ENCODE measurements around the gene ASAP3. TPM values are rescaled to one million over a fixed set of nuclear protein-coding genes. Genes with fewer than 3 reads are reported as not detected.
"Not testable (repeated sequence)": the region's sequence is repeated elsewhere in the genome, so short reads cannot be mapped to it uniquely, and the experiment has no call there.

ASAP3 gene
- total and polyA plus RNA-seq, 10 donors, result 2.9 to 13.8 (median 9.0) TPM

DNA sequence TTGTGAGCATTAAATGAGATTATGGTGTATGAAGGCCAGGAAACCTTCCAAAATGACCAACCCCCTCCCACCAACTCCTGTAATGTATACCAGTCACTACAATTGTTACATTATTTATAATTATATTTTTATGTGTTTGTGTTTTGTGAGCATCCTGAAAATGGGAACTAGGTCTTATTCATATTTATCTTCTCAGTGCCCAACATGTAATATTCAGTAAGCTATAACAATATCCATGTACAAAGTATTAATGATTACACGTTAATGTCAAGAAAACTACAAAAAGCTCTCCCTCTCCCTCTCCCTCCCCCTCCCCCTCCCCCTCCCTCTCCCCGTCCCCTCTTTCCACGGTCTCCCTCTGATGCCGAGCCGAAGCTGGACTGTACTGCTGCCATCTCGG is 19.0 kb upstream of the ASAP3 start:
- Histone ChIP-seq H3K36me3 (peaks cover 0 to 18% (median 0%) of the 10 kb centered on the region in 6 donors), H3K4me1 (peaks cover 0 to 4% (median 0%) of the 10 kb centered on the region in 6 donors), H3K4me3 (no peak overlapping the region), H3K27ac (no peak overlapping the region), H3K27me3 (replicated peaks in 1 of 7) (no peaks in the 10 kb centered on the region), H3K9me3 (no peaks in the 10 kb centered on the region)
- WGBS, 5 donors, result 72 to 92% (median 85%) methylated on average over 1 to 6 of the region's 6 CpGs
- TF ChIP-seq CTCF (IDR thresholded peaks at IDR 0.05 in 8 of 11, conservative IDR thresholded peaks at IDR 0.05 in 3 of 11) (no peak), POLR2A (IDR thresholded peaks at IDR 0.05) (no peak), POLR2AphosphoS5 (IDR thresholded peaks at IDR 0.05) (no peak)
- intact Hi-C loops (cut with DNase I; ENCODE audit: low total_unique reads), result no loop called here
- no peak for DNase-seq

GRCh38 chr1:23500466-23500865 is 16.5 kb upstream of the ASAP3 start:
- DNase-seq, result no peak
- no peak overlapping the region for H3K27ac ChIP-seq
- 30 to 55% (median 43%) methylated on average over 2 of the region's 2 CpGs for WGBS, 5 donors
- no peak overlapping the region for H3K4me3 ChIP-seq
- no peaks in the 10 kb centered on the region for H3K9me3 ChIP-seq
- H3K27me3 ChIP-seq (replicated peaks in 1 of 7), result no peaks in the 10 kb centered on the region
- H3K36me3 ChIP-seq, result no peaks in the 10 kb centered on the region
- H3K4me1 ChIP-seq, result peaks cover 0 to 15% (median 9%) of the 10 kb centered on the region in 6 donors
- TF ChIP-seq POLR2A (IDR thresholded peaks at IDR 0.05) (no peak), POLR2AphosphoS5 (IDR thresholded peaks at IDR 0.05) (no peak), CTCF (IDR thresholded peaks at IDR 0.05 in 8 of 11, conservative IDR thresholded peaks at IDR 0.05 in 3 of 11) (no peak)
- intact Hi-C loops (cut with DNase I; ENCODE audit: low total_unique reads), result no loop called here

- no peak overlapping the region for H3K4me3 ChIP-seq
- peak overlapping the region in 2 of 8 donors; percentile 37 to 57 for H3K27ac ChIP-seq
- H3K9me3 ChIP-seq, result no peaks in the 10 kb centered on the region
- TF ChIP-seq POLR2A (IDR thresholded peaks at IDR 0.05) (no peak), POLR2AphosphoS5 (IDR thresholded peaks at IDR 0.05) (no peak), CTCF (IDR thresholded peaks at IDR 0.05 in 8 of 11, conservative IDR thresholded peaks at IDR 0.05 in 3 of 11) (no peak)
- H3K4me1 ChIP-seq, result peaks cover 0 to 11% (median 9%) of the 10 kb centered on the region in 6 donors
- no peaks in the 10 kb centered on the region for H3K36me3 ChIP-seq
- intact Hi-C loops (cut with DNase I; ENCODE audit: low total_unique reads), result loop anchor here (5.0 kb wide), 1 partner anchor 39 kb away; no protein-coding TSS in a partner anchor
- H3K27me3 ChIP-seq (replicated peaks in 1 of 7), result no peaks in the 10 kb centered on the region
- no peak for DNase-seq
- WGBS, 5 donors, result 75 to 93% (median 82%) methylated on average over 3 of the region's 3 CpGs
These were observed 13.9 kb upstream of the ASAP3 start for GRCh38 chr1:23497777-23498439.

GRCh38 chr1:23496490-23497181 is 12.7 kb upstream of the ASAP3 start:
- TF ChIP-seq CTCF (IDR thresholded peaks at IDR 0.05 in 8 of 11, conservative IDR thresholded peaks at IDR 0.05 in 3 of 11) (no peak), POLR2A (IDR thresholded peaks at IDR 0.05) (no peak), POLR2AphosphoS5 (IDR thresholded peaks at IDR 0.05) (no peak)
- 72 to 79% (median 76%) methylated on average over 7 of the region's 7 CpGs for WGBS, 5 donors
- no peak overlapping the region for H3K4me3 ChIP-seq
- H3K27ac ChIP-seq, result no peak overlapping the region
- H3K27me3 ChIP-seq (replicated peaks in 1 of 7), result no peaks in the 10 kb centered on the region
- DNase-seq, result no peak
- H3K36me3 ChIP-seq, result no peaks in the 10 kb centered on the region
- H3K9me3 ChIP-seq, result no peaks in the 10 kb centered on the region
- H3K4me1 ChIP-seq, result peaks cover 0 to 11% (median 9%) of the 10 kb centered on the region in 6 donors
- intact Hi-C loops (cut with DNase I; ENCODE audit: low total_unique reads), result loop anchor here (5.0 kb wide), 1 partner anchor 41 kb away; no protein-coding TSS in a partner anchor

DNA sequence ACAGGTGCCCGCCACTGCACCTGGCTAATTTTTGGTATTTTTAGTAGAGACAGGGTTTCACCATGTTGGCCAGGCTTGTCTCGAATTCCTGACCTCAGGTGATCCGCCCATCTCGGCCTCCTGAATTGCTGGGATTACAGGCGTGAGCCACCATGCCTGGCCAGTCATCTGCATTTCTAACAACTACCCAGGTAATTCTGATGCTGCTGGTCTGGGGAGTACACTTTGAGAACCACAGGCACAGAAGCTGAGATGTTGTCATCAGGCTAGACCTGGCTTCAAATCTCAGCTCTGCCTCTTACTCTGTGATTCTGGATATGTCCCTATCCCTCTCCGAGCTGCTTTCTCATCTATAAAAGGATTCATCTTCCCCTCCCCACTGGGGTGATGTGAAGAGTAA is 10.9 kb upstream of the ASAP3 start:
- 78 to 90% (median 80%) methylated on average over 6 of the region's 6 CpGs for WGBS, 5 donors
- H3K4me3 ChIP-seq, H3K27ac ChIP-seq, H3K36me3 ChIP-seq, DNase-seq, H3K9me3 ChIP-seq: not testable (repeated sequence)
- H3K27me3 ChIP-seq (replicated peaks in 1 of 7), result peaks cover 0 to 12% (median 0%) of the 10 kb centered on the region in 7 donors
- intact Hi-C loops (cut with DNase I; ENCODE audit: low total_unique reads), result loop anchor here (5.0 kb wide), 1 partner anchor 42 kb away; no protein-coding TSS in a partner anchor
- H3K4me1 ChIP-seq, result peaks cover 0 to 11% (median 9%) of the 10 kb centered on the region in 6 donors

GRCh38 chr1:23492776-23493175 is 8.8 kb upstream of the ASAP3 start:
- H3K9me3 ChIP-seq; H3K4me3 ChIP-seq; H3K27ac ChIP-seq; DNase-seq; intact Hi-C loops (cut with DNase I; ENCODE audit: low total_unique reads); H3K4me1 ChIP-seq; H3K36me3 ChIP-seq: not testable (repeated sequence)
- 87 to 93% (median 92%) methylated on average over 6 of the region's 6 CpGs for WGBS, 5 donors
- peaks cover 0 to 15% (median 0%) of the 10 kb centered on the region in 7 donors for H3K27me3 ChIP-seq (replicated peaks in 1 of 7)
